H1 (cell line): ENCODE measurements around the gene SHLD1. TPM values are rescaled to one million over a fixed set of nuclear protein-coding genes. Genes with fewer than 3 reads are reported as not detected.

Source experiments
- BRCA1 ChIP-seq: IDR thresholded peaks from 2 replicates; pipeline ENCODE4 v1.6.1; 2012; ENCODE audit warnings: low read depth, low read length, improper control_type of control experiment
- CHD7 ChIP-seq: fragments of 300-600 bp; sonication (generic); IDR thresholded peaks from 2 replicates; pipeline ENCODE4 v1.7.1; 2012; ENCODE audit warnings: low read length, moderate library complexity, mild to moderate bottlenecking, inconsistent platforms; ENCODE audit not compliant: insufficient replicate concordance
- SIX5 ChIP-seq: IDR thresholded peaks from 2 replicates; pipeline ENCODE4 v1.6.1; 2011; ENCODE audit warnings: mild to moderate bottlenecking, low read depth, low read length
- TAF1 ChIP-seq: IDR thresholded peaks from 2 replicates; pipeline ENCODE4 v1.6.1; 2011; ENCODE audit warnings: mild to moderate bottlenecking, low read depth, low read length
- TEAD4 ChIP-seq: IDR thresholded peaks from 2 replicates; pipeline ENCODE4 v1.6.1; 2012; ENCODE audit warnings: low read depth, low read length, inconsistent platforms, mixed read lengths
- ZNF274 ChIP-seq: IDR thresholded peaks from 2 replicates; pipeline ENCODE4 v1.7.0; 2012; ENCODE audit warnings: low read length, borderline replicate concordance; ENCODE audit errors: extremely low read depth
- polyA plus RNA-seq, 7 experiments: library from polyadenylated mRNA; depleted of rRNA in 3 of 7; stranded (reverse) in 5 of 7; unstranded in 2 of 7; fragments of >200 nt in 5 of 7; fragments of 200-250 nt in 2 of 7; gene quantifications; 1 replicate in 5 of 7; 2 replicates in 1 of 7; 4 replicates in 1 of 7; pipeline versions ENCODE4 v1.2.1 to v1.2.3, GENCODE V29; 2011 to 2013; ENCODE audit warnings: missing spikeins in 2 of 7, mixed read lengths in 2 of 7
- total RNA-seq: library from RNA; stranded (reverse); fragmentation: NEBNext Ultra II Directional; extraction: Animal tissue kit (Norgen Biotek cat#: 25700); gene quantifications from 2 replicates; pipeline ENCODE4 v1.2.1, GENCODE V29; 2021

Gene SHLD1
- total and polyA plus RNA-seq, 2 of the 8 experiments (the other 6 are each of a cell fraction or from before 2014, with no cell fraction given) = 4.2 to 6.5 TPM

GRCh38 chr20:5888041-5888440, 137.8 kb downstream of the SHLD1 start (continued):
- no peak for TF ChIP-seq CHD7
- TF ChIP-seq TAF1 = no peak
- no peak for TF ChIP-seq BRCA1
- no peak for TF ChIP-seq ZNF274
- TF ChIP-seq TEAD4 = no peak
- no peak for TF ChIP-seq SIX5
